ENCODE results near the gene NDUFA8. TPM values are rescaled to one million over a fixed set of nuclear protein-coding genes. Genes with fewer than 3 reads are reported as not detected.

Gene NDUFA8
- total RNA-seq, 2 experiments from 2014 or later = 40.5 to 42.2 TPM

- CTCF ChIA-PET = no interaction called here
- POLR2A ChIA-PET = no interaction called here
These were observed 36.3 kb upstream of the NDUFA8 start for GRCh38 chr9:122195875-122196274.

GRCh38 chr9:122193651-122194050, 34.1 kb upstream of the NDUFA8 start:
- ATAC-seq (no peak), DNase-seq (no peak)
- Mint-ChIP-seq H3K36me3 (ENCODE audit: low read depth) (no peaks in the 10 kb centered on the region), H3K27me3 (ENCODE audit: low read depth) (peaks cover 11% of the 10 kb centered on the region), H3K4me1 (ENCODE audit: low read depth) (no peaks in the 10 kb centered on the region), H3K4me3 (no peak overlapping the region), H3K27ac (no peak overlapping the region), H3K9me3 (ENCODE audit: insufficient read depth) (no peaks in the 10 kb centered on the region)
- ChIA-PET POLR2A (no interaction called here), CTCF (no interaction called here)

More at GRCh38 chr9:122195875-122196274, 36.3 kb upstream of the NDUFA8 start:
- no peak overlapping the region for H3K4me3 Mint-ChIP-seq
- H3K9me3 Mint-ChIP-seq (ENCODE audit: insufficient read depth) = no peaks in the 10 kb centered on the region
- DNase-seq = no peak
- H3K36me3 Mint-ChIP-seq (ENCODE audit: low read depth) = no peaks in the 10 kb centered on the region
- H3K27me3 Mint-ChIP-seq (ENCODE audit: low read depth) = peaks cover 11% of the 10 kb centered on the region
- no peak for ATAC-seq
- H3K4me1 Mint-ChIP-seq (ENCODE audit: low read depth) = no peaks in the 10 kb centered on the region
- no peak overlapping the region for H3K27ac Mint-ChIP-seq

- POLR2A ChIA-PET = no interaction called here
- no peak for DNase-seq
- H3K9me3 Mint-ChIP-seq (ENCODE audit: insufficient read depth) = no peaks in the 10 kb centered on the region
- H3K4me1 Mint-ChIP-seq (ENCODE audit: low read depth) = no peaks in the 10 kb centered on the region
- peaks cover 8% of the 10 kb centered on the region for H3K27me3 Mint-ChIP-seq (ENCODE audit: low read depth)
- H3K36me3 Mint-ChIP-seq (ENCODE audit: low read depth) = no peaks in the 10 kb centered on the region
- no peak overlapping the region for H3K4me3 Mint-ChIP-seq
- CTCF ChIA-PET = no interaction called here
- H3K27ac Mint-ChIP-seq = no peak overlapping the region
- no peak for ATAC-seq
These were observed 33.4 kb upstream of the NDUFA8 start for GRCh38 chr9:122192914-122193525.

DNA sequence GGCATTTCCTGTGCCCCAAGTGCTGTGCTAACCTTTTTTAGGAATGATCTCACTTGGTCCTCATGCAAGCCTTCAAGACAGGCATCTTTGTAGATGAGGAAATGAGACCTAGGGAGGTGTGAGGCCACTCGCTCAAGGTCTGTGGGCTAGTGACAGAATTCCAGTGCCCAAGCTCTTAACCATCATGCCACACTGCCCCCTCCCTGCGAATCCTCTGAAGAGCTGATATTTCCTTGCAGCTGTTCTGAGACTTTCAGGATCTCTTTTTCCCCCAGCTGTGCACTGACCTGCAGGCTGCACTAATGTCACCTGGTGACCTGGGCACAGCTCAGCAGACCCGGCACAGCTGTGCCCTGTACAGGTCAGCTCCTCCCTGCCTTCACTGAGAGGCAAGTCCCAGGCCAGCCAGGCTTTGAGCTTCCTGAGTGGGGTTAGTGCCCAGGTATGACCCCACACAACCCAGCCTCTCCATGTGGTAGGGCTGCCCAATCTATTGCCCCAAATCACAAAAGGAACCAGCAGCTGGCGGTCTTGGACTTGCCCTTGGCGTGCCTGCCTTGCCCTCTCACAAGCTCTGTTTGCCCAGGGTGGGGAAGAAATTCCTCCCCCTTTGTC, 32.8 kb upstream of the NDUFA8 start:
- ATAC-seq = no peak
- POLR2A ChIA-PET = no interaction called here
- CTCF ChIA-PET = no interaction called here

GRCh38 chr9:122191584-122191983, 32.0 kb upstream of the NDUFA8 start:
- H3K9me3 Mint-ChIP-seq (ENCODE audit: insufficient read depth) = no peaks in the 10 kb centered on the region
- no peaks in the 10 kb centered on the region for H3K36me3 Mint-ChIP-seq (ENCODE audit: low read depth)
- H3K4me3 Mint-ChIP-seq = no peak overlapping the region
- no peaks in the 10 kb centered on the region for H3K4me1 Mint-ChIP-seq (ENCODE audit: low read depth)
- CTCF ChIA-PET = no interaction called here
- H3K27me3 Mint-ChIP-seq (ENCODE audit: low read depth) = peaks cover 8% of the 10 kb centered on the region
- DNase-seq (no peak), ATAC-seq (no peak)
- POLR2A ChIA-PET = interaction anchor here (0.6 kb wide), 1 partner anchor 9 kb away, joined by 5 read pairs; no protein-coding TSS in a partner anchor
- no peak overlapping the region for H3K27ac Mint-ChIP-seq

More for the DNA sequence above, 32.8 kb upstream of the NDUFA8 start:
- Mint-ChIP-seq H3K27ac (no peak overlapping the region), H3K4me1 (ENCODE audit: low read depth) (no peaks in the 10 kb centered on the region), H3K4me3 (no peak overlapping the region), H3K36me3 (ENCODE audit: low read depth) (no peaks in the 10 kb centered on the region), H3K27me3 (ENCODE audit: low read depth) (peaks cover 8% of the 10 kb centered on the region), H3K9me3 (ENCODE audit: insufficient read depth) (no peaks in the 10 kb centered on the region)
- no peak for DNase-seq

GRCh38 chr9:122190597-122191381, 31.2 kb upstream of the NDUFA8 start:
- CTCF ChIA-PET = no interaction called here
- no peak overlapping the region for H3K4me3 Mint-ChIP-seq
- no peak overlapping the region for H3K27ac Mint-ChIP-seq
- H3K36me3 Mint-ChIP-seq (ENCODE audit: low read depth) = no peaks in the 10 kb centered on the region
- H3K9me3 Mint-ChIP-seq (ENCODE audit: insufficient read depth) = no peaks in the 10 kb centered on the region
- ATAC-seq (peak; percentile 64), DNase-seq (no peak)
- peaks cover 8% of the 10 kb centered on the region for H3K27me3 Mint-ChIP-seq (ENCODE audit: low read depth)
- POLR2A ChIA-PET = no interaction called here
- no peaks in the 10 kb centered on the region for H3K4me1 Mint-ChIP-seq (ENCODE audit: low read depth)

- ChIA-PET CTCF (interaction anchor here (0.5 to 0.9 kb wide), 2 partner anchors 63 to 99 kb away, joined by 3 read pairs; no protein-coding TSS in a partner anchor), POLR2A (no interaction called here)
- Mint-ChIP-seq H3K27ac (no peak overlapping the region), H3K36me3 (ENCODE audit: low read depth) (no peaks in the 10 kb centered on the region), H3K4me1 (ENCODE audit: low read depth) (no peaks in the 10 kb centered on the region), H3K27me3 (ENCODE audit: low read depth) (peaks cover 2% of the 10 kb centered on the region), H3K4me3 (no peak overlapping the region), H3K9me3 (ENCODE audit: insufficient read depth) (no peaks in the 10 kb centered on the region)
- ATAC-seq = no peak
- DNase-seq = no peak
These were observed 28.8 kb upstream of the NDUFA8 start for GRCh38 chr9:122188369-122188768.

GRCh38 chr9:122186777-122187470, 27.3 kb upstream of the NDUFA8 start:
- H3K4me1 Mint-ChIP-seq (ENCODE audit: low read depth) = no peaks in the 10 kb centered on the region
- H3K9me3 Mint-ChIP-seq (ENCODE audit: insufficient read depth) = no peaks in the 10 kb centered on the region
- DNase-seq (no peak), ATAC-seq (no peak)
- CTCF ChIA-PET = no interaction called here
- no peak overlapping the region for H3K27ac Mint-ChIP-seq
- H3K4me3 Mint-ChIP-seq = no peak overlapping the region
- POLR2A ChIA-PET = no interaction called here
- peaks cover 4% of the 10 kb centered on the region for H3K27me3 Mint-ChIP-seq (ENCODE audit: low read depth)
- no peaks in the 10 kb centered on the region for H3K36me3 Mint-ChIP-seq (ENCODE audit: low read depth)

- no peaks in the 10 kb centered on the region for H3K9me3 Mint-ChIP-seq (ENCODE audit: insufficient read depth)
- no peaks in the 10 kb centered on the region for H3K36me3 Mint-ChIP-seq (ENCODE audit: low read depth)
- ChIA-PET POLR2A (no interaction called here), CTCF (no interaction called here)
- peaks cover 4% of the 10 kb centered on the region for H3K27me3 Mint-ChIP-seq (ENCODE audit: low read depth)
- H3K27ac Mint-ChIP-seq = no peak overlapping the region
- no peak overlapping the region for H3K4me3 Mint-ChIP-seq
- ATAC-seq (no peak), DNase-seq (no peak)
- H3K4me1 Mint-ChIP-seq (ENCODE audit: low read depth) = no peaks in the 10 kb centered on the region
These were observed 26.7 kb upstream of the NDUFA8 start for GRCh38 chr9:122186301-122186700.

GRCh38 chr9:122184551-122184950, 25.0 kb upstream of the NDUFA8 start:
- peaks cover 4% of the 10 kb centered on the region for H3K27me3 Mint-ChIP-seq (ENCODE audit: low read depth)
- no peaks in the 10 kb centered on the region for H3K9me3 Mint-ChIP-seq (ENCODE audit: insufficient read depth)
- CTCF ChIA-PET = no interaction called here
- ATAC-seq (no peak), DNase-seq (no peak)
- POLR2A ChIA-PET = interaction anchor here (0.6 kb wide), 1 partner anchor 525 kb away, joined by 3 read pairs; no protein-coding TSS in a partner anchor
- no peaks in the 10 kb centered on the region for H3K36me3 Mint-ChIP-seq (ENCODE audit: low read depth)
- H3K4me3 Mint-ChIP-seq = no peak overlapping the region
- no peak overlapping the region for H3K27ac Mint-ChIP-seq
- no peaks in the 10 kb centered on the region for H3K4me1 Mint-ChIP-seq (ENCODE audit: low read depth)

DNA sequence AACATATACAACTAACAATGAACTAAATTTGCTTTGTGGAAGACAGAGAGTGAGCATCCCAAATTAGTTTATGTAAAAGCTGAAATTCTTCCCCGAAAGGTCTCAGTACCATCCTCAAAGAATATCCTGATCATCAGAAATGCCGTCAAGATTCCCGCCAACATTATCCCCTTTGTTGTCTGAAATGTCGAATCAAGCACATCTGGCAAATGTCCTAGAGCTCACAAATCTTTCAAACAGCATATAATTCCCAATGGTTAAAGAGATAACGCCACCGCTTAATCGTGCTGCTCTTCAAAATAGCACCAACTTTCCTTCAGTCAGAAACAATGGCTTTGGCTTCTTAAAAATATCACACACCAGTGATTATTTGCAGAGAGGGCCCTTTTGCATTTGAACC, 23.9 kb upstream of the NDUFA8 start:
- Mint-ChIP-seq H3K27ac (no peak overlapping the region), H3K27me3 (ENCODE audit: low read depth) (peaks cover 7% of the 10 kb centered on the region), H3K4me1 (ENCODE audit: low read depth) (no peaks in the 10 kb centered on the region), H3K4me3 (no peak overlapping the region), H3K36me3 (ENCODE audit: low read depth) (no peaks in the 10 kb centered on the region), H3K9me3 (ENCODE audit: insufficient read depth) (no peaks in the 10 kb centered on the region)
- DNase-seq (no peak), ATAC-seq (no peak)
- ChIA-PET CTCF (no interaction called here), POLR2A (no interaction called here)

DNA sequence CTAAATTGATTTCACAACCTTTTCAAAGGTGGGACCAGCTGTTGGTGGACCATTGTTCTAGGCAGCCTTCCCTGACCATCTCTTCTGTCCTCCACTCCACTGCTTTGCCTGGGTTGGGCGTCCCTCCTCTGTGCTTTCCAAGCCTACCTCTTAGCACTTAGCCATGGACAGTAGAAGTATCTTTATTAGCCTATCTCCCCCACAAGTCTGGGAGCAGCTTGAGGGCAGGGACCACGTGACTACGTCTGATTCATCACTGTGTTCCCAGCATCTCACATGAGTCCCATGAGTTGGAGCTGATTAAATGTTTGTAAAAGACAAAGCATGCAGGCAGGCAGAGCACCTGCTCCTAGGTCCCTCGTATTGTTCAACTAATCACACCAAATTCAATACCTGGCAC, 21.1 kb upstream of the NDUFA8 start:
- DNase-seq (no peak), ATAC-seq (no peak)
- Mint-ChIP-seq H3K4me1 (ENCODE audit: low read depth) (no peaks in the 10 kb centered on the region), H3K9me3 (ENCODE audit: insufficient read depth) (no peaks in the 10 kb centered on the region), H3K4me3 (no peak overlapping the region), H3K27me3 (ENCODE audit: low read depth) (peaks cover 7% of the 10 kb centered on the region), H3K36me3 (ENCODE audit: low read depth) (no peaks in the 10 kb centered on the region), H3K27ac (no peak overlapping the region)
- POLR2A ChIA-PET = no interaction called here
- CTCF ChIA-PET = no interaction called here

Data from activated CD8-positive, alpha-beta T cell treated with anti-CD3 and anti-CD28 coated beads, Interleukin-2, amount 10 ng/mL, durations not matched to agents 7 days and 5 days (primary cell).